HCT116 (cell line): ENCODE measurements around the gene TADA3. TPM values are rescaled to one million over a fixed set of nuclear protein-coding genes. Genes with fewer than 3 reads are reported as not detected.

Experiments used
- ATAC-seq: fragments of 200-7000 bp; cut with Tn5 transposase; 2 replicates; pipeline ENCODE4 v1.9.1; 2020; ENCODE audit warnings: mild to moderate bottlenecking, moderate library complexity
- BruUV-seq: library from RNA; stranded (reverse); fragments of 400-500 nt; replicated peaks from 2 replicates; lab custom pipeline; 2021; lab: Mats Ljungman, UMichigan
- CTCF ChIA-PET: fragments of 300-600 bp; sonication (Branson Sonifier 250); formaldehyde crosslinking; loops from one replicate; lab custom pipeline; 2021; ENCODE audit warnings: antibody characterized with exemption; lab: Charles Lee
- POLR2A ChIA-PET: fragments of 300-600, 350-600 bp; sonication (Branson Sonifier 250); formaldehyde crosslinking; loops from one replicate; lab custom pipeline; 2021; ENCODE audit warnings: antibody characterized with exemption; lab: Charles Lee
- RAD21 ChIA-PET, 2 experiments: fragments of 300-600 bp; sonication (Branson Sonifier 250); formaldehyde crosslinking; loops; one replicate each; lab custom pipeline; 2023; ENCODE audit warnings: low total read pairs in 2 of 2; ENCODE audit not compliant: uncharacterized antibody in 2 of 2, unreplicated experiment in 2 of 2, low non-redundant PET in 1 of 2; lab: Charles Lee
- DNase-seq: peaks from one replicate; pipeline ENCODE4 v3.0.0-alpha.2; 2010; ENCODE audit warnings: low read depth, low spot score
- H2AFZ ChIP-seq: fragments of 200-600 bp; shearing (Covaris generic), sonication (generic); 2 replicates; pipeline ENCODE4 v1.6.1; 2017; ENCODE audit warnings: low read depth, mixed run types, mixed read lengths, antibody characterized with exemption, low read length; ENCODE audit not compliant: poor library complexity, severe bottlenecking
- H3K27ac ChIP-seq: 2 replicates; pipeline ENCODE4 v1.5.1; 2012; ENCODE audit warnings: low read depth, low read length
- H3K27me3 ChIP-seq: fragments of 200-600 bp; sonication (generic); 2 replicates; pipeline ENCODE4 v1.6.1; 2016; ENCODE audit warnings: mixed run types, low read length, mixed read lengths; ENCODE audit not compliant: insufficient read depth
- H3K36me3 ChIP-seq, 2 experiments: fragments of 200-500 bp in 1 of 2; fragments of 200-600 bp in 1 of 2; sonication (Bioruptor generic) in 1 of 2; sonication (generic) in 1 of 2; 2 replicates each; pipeline versions ENCODE4 v1.5.1 to v1.6.1; 2014 to 2016; ENCODE audit warnings: low read length in 2 of 2, inconsistent platforms in 1 of 2, mixed read lengths in 1 of 2, mixed run types in 1 of 2; ENCODE audit not compliant: insufficient read depth in 2 of 2, control insufficient read depth in 1 of 2
- H3K4me1 ChIP-seq, 2 experiments: fragments of 200-600 bp in 1 of 2; sonication (generic) in 1 of 2; 2 replicates each; pipeline versions ENCODE4 v1.5.1 to v1.6.1; 2012 to 2017; ENCODE audit warnings: low read length in 2 of 2, inconsistent platforms in 1 of 2, mild to moderate bottlenecking in 1 of 2, mixed read lengths in 1 of 2, mixed run types in 1 of 2, moderate library complexity in 1 of 2; ENCODE audit not compliant: insufficient read depth in 2 of 2, control insufficient read depth in 1 of 2
- H3K4me2 ChIP-seq: fragments of 200-600 bp; sonication (generic); 2 replicates; pipeline ENCODE4 v1.6.1; 2017; ENCODE audit warnings: mixed run types, low read length, mixed read lengths
- H3K4me3 ChIP-seq, 2 experiments: fragments of 200-600 bp in 1 of 2; sonication (generic) in 1 of 2; replicated peaks in 1 of 2; 2 replicates each; pipeline ENCODE4 v1.5.1; 2011 to 2016; ENCODE audit warnings: low read length in 2 of 2, control low read depth in 1 of 2, low read depth in 1 of 2, mild to moderate bottlenecking in 1 of 2, mixed read lengths in 1 of 2, mixed run types in 1 of 2
- H3K79me2 ChIP-seq: fragments of 200-600 bp; sonication (generic); 2 replicates; pipeline ENCODE4 v1.6.1; 2017; ENCODE audit warnings: mild to moderate bottlenecking, mixed run types, low read length, moderate library complexity, mixed read lengths; ENCODE audit not compliant: insufficient read depth
- H3K9ac ChIP-seq: fragments of 200-600 bp; sonication (generic); 2 replicates; pipeline ENCODE4 v1.6.1; 2016; ENCODE audit warnings: low read length, mixed read lengths
- H3K9me2 ChIP-seq: fragments of 200-600 bp; sonication (generic), shearing (Covaris generic); 2 replicates; pipeline ENCODE4 v1.6.1; 2017; ENCODE audit warnings: mixed run types, mild to moderate bottlenecking, moderate library complexity; ENCODE audit not compliant: insufficient read depth
- H3K9me3 ChIP-seq, 2 experiments: fragments of 200-500 bp in 1 of 2; fragments of 200-600 bp in 1 of 2; sonication (Bioruptor generic) in 1 of 2; sonication (generic) in 1 of 2; 2 replicates each; pipeline ENCODE4 v1.6.1; 2014 to 2017; ENCODE audit warnings: low read length in 2 of 2, mixed read lengths in 2 of 2, inconsistent platforms in 1 of 2, low read depth in 1 of 2, mild to moderate bottlenecking in 1 of 2, mixed run types in 1 of 2, moderate library complexity in 1 of 2; ENCODE audit not compliant: control insufficient read depth in 1 of 2, insufficient read depth in 1 of 2
- H4K20me1 ChIP-seq: fragments of 200-600 bp; sonication (generic), shearing (Covaris generic); 2 replicates; pipeline ENCODE4 v1.6.1; 2017; ENCODE audit warnings: mixed run types, mild to moderate bottlenecking, moderate library complexity; ENCODE audit not compliant: insufficient read depth
- CEBPB ChIP-seq: IDR thresholded peaks from 2 replicates; pipeline ENCODE4 v1.6.1; 2012; ENCODE audit warnings: low read depth
- POLR2A ChIP-seq: IDR thresholded peaks from 2 replicates; pipeline ENCODE4 v1.7.0; 2011; ENCODE audit warnings: borderline replicate concordance; ENCODE audit not compliant: insufficient read depth, insufficient read length; ENCODE audit errors: extremely low read depth
- POLR2AphosphoS5 ChIP-seq: IDR thresholded peaks from 2 replicates; pipeline ENCODE4 v1.6.1; 2011; ENCODE audit warnings: mild to moderate bottlenecking, low read depth, low read length, moderate library complexity
- RAD21 ChIP-seq: IDR thresholded peaks from 2 replicates; pipeline ENCODE4 v1.6.1; 2012; ENCODE audit warnings: low read depth, mild to moderate bottlenecking
- SRF ChIP-seq: IDR thresholded peaks from 2 replicates; pipeline ENCODE4 v1.6.1; 2012; ENCODE audit warnings: low read depth
- ZBTB33 ChIP-seq: IDR thresholded peaks from 2 replicates; pipeline ENCODE4 v1.6.1; 2011; ENCODE audit warnings: mild to moderate bottlenecking, low read length, moderate library complexity; ENCODE audit not compliant: insufficient replicate concordance; ENCODE audit errors: extremely low read depth
- ZNF274 ChIP-seq: fragments of 200-500 bp; sonication (Bioruptor generic); IDR thresholded peaks from 2 replicates; pipeline ENCODE4 v1.6.1; 2014; ENCODE audit warnings: mild to moderate bottlenecking, low read depth, low read length, inconsistent platforms
- intact Hi-C: fragments of 100-400 bp; cut with micrococcal nuclease; formaldehyde crosslinking; loops from 2 replicates; pipeline ENCODE4 v1.10.0; 2022
- total RNA-seq: library from RNA; stranded (reverse); gene quantifications from one replicate; pipeline ENCODE4 v1.2.1, GENCODE V29; 2021; ENCODE audit not compliant: unreplicated experiment

Gene TADA3
- total RNA-seq, 1 experiment from 2014 or later, result 72.0 TPM

GRCh38 chr3:9760779-9761505 lies 31.3 kb downstream of the TADA3 start (continued):
- TF ChIP-seq ZBTB33 (no peak), POLR2A (no peak), RAD21 (no peak), SRF (no peak), POLR2AphosphoS5 (no peak)

- Histone ChIP-seq H3K4me2 (no peak overlapping the region), H4K20me1 (no peaks in the 10 kb centered on the region), H2AFZ (no peak overlapping the region), H3K27ac (no peak overlapping the region), H3K9ac (no peak overlapping the region), H3K9me3 (no peaks in the 10 kb centered on the region), H3K36me3 (peaks cover 9% of the 10 kb centered on the region in 2 experiments; a peak in 3 of 4 replicates), H3K79me2 (no peaks in the 10 kb centered on the region), H3K4me1 (no peaks in the 10 kb centered on the region), H3K27me3 (no peaks in the 10 kb centered on the region), H3K9me2 (no peaks in the 10 kb centered on the region), H3K4me3 (no peak overlapping the region)
- CTCF ChIA-PET, result no interaction called here
- no TSS peak for BruUV-seq
- intact Hi-C loops, result no loop called here
- no peak for DNase-seq
- POLR2A ChIA-PET, result no interaction called here
- no peak for ATAC-seq
- TF ChIP-seq ZNF274 (no peak), POLR2A (no peak), CEBPB (no peak)
- RAD21 ChIA-PET, result no interaction called here
Observed at GRCh38 chr3:9757427-9757826, 34.8 kb downstream of the TADA3 start.
